HepG2 (cell line): Measurements from ENCODE around the gene COL27A1. TPM values are rescaled to one million over a fixed set of nuclear protein-coding genes. Genes with fewer than 3 reads are reported as not detected.

Experiments used
- ATAC-seq: fragments of 200-7000 bp; cut with Tn5 transposase; 3 replicates; pipeline ENCODE4 v1.9.1; 2020; ENCODE audit warnings: mild to moderate bottlenecking, moderate library complexity
- BruUV-seq: library from RNA; stranded (reverse); fragments of 400-500 nt; replicated peaks from 2 replicates; lab custom pipeline; 2021; lab: Mats Ljungman, UMichigan
- CTCF ChIA-PET: fragments of 300-600 bp; formaldehyde crosslinking; extraction: SDS; loops from one replicate; lab custom pipeline; 2021; ENCODE audit warnings: low total read pairs, inconsistent platforms, low intra/inter-chr PET ratio; lab: Yijun Ruan, JAX
- POLR2A ChIA-PET: fragments of 350-600 bp; sonication (Branson Sonifier 250); formaldehyde crosslinking; loops from one replicate; lab custom pipeline; 2020; ENCODE audit warnings: antibody characterized with exemption, inconsistent platforms; lab: Yijun Ruan, JAX
- DNase-seq: peaks from one replicate; pipeline ENCODE4 v3.0.0-alpha.2; 2015; ENCODE audit warnings: low spot score
- FAIRE-seq: peaks from 3 replicates; lab custom pipeline; 2011; peaks lifted over from hg19 to GRCh38; lab: Jason Lieb, UNC
- H2AFZ ChIP-seq: one replicate; pipeline ENCODE4 v1.6.1; 2011; ENCODE audit warnings: low read length, inconsistent platforms
- H3K27ac ChIP-seq: fragments of 300-600 bp; 3 replicates; pipeline ENCODE4 v1.8.0; 2011; ENCODE audit warnings: mixed run types, mild to moderate bottlenecking, mixed read lengths, low read length, inconsistent platforms; ENCODE audit not compliant: insufficient read depth; ENCODE audit errors: extremely low read length
- H3K27me3 ChIP-seq, 2 experiments: fragments of 200-600 bp in 1 of 2; 2 replicates in 1 of 2; 3 replicates in 1 of 2; pipeline versions ENCODE4 v1.6.0 to v1.8.0; 2011; ENCODE audit warnings: low read length in 2 of 2, mild to moderate bottlenecking in 2 of 2, moderate library complexity in 2 of 2, inconsistent platforms in 1 of 2; ENCODE audit not compliant: insufficient read depth in 2 of 2, control insufficient read depth in 1 of 2
- H3K36me3 ChIP-seq, 2 experiments: fragments of 200-600 bp in 1 of 2; replicated peaks in 1 of 2; 2 replicates in 1 of 2; 3 replicates in 1 of 2; pipeline versions ENCODE4 v1.5.1 to v1.8.0; 2011; ENCODE audit warnings: low read length in 2 of 2, inconsistent platforms in 1 of 2; ENCODE audit not compliant: insufficient read depth in 2 of 2, control insufficient read depth in 1 of 2
- H3K4me1 ChIP-seq: 2 replicates; pipeline ENCODE4 v1.5.1; 2012; ENCODE audit warnings: low read length, inconsistent platforms; ENCODE audit not compliant: insufficient read depth
- H3K4me2 ChIP-seq: 2 replicates; pipeline ENCODE4 v1.6.0; 2011; ENCODE audit warnings: low read depth, low read length, inconsistent platforms
- H3K4me3 ChIP-seq, 3 experiments: fragments of 200-600 bp in 1 of 3; sonication (generic), shearing (Covaris generic) in 1 of 3; replicated peaks in 1 of 3; 2 replicates each; pipeline ENCODE4 v1.5.1; 2011 to 2016; ENCODE audit warnings: low read length in 3 of 3, inconsistent platforms in 2 of 3, low read depth in 2 of 3, mild to moderate bottlenecking in 2 of 3, control low read depth in 1 of 3, mixed read lengths in 1 of 3; ENCODE audit not compliant: insufficient read depth in 1 of 3
- H3K79me2 ChIP-seq: one replicate; pipeline ENCODE4 v1.6.1; 2011; ENCODE audit warnings: low read length, inconsistent platforms; ENCODE audit not compliant: insufficient read depth
- H3K9ac ChIP-seq: 2 replicates; pipeline ENCODE4 v1.6.0; 2011; ENCODE audit warnings: mild to moderate bottlenecking, low read depth, low read length, inconsistent platforms; ENCODE audit not compliant: insufficient read depth
- H3K9me3 ChIP-seq: 2 replicates; pipeline ENCODE4 v1.5.1; 2012; ENCODE audit warnings: mild to moderate bottlenecking, low read length
- H4K20me1 ChIP-seq: 2 replicates; pipeline ENCODE4 v1.6.0; 2011; ENCODE audit warnings: inconsistent platforms, mild to moderate bottlenecking, low read length, moderate library complexity; ENCODE audit not compliant: insufficient read depth
- AGO2 ChIP-seq: fragments of 200-400 bp; formaldehyde crosslinking; optimal IDR thresholded peaks from 2 replicates; pipeline ENCODE3; 2017; ENCODE audit warnings: mild to moderate bottlenecking, low read depth, low read length, moderate library complexity
- ATF7 ChIP-seq, 2 experiments: fragments of 450-650 bp in 1 of 2; sonication (generic) in 1 of 2; formaldehyde crosslinking in 1 of 2; IDR thresholded peaks; 2 replicates each; pipeline versions ENCODE4 v1.4.0 to v1.6.1; 2016 to 2020; ENCODE audit warnings: antibody characterized with exemption in 1 of 2, mild to moderate bottlenecking in 1 of 2, missing genetic modification reagents in 1 of 2
- MAFF ChIP-seq: IDR thresholded peaks from 2 replicates; pipeline ENCODE4 v1.6.1; 2011; ENCODE audit warnings: low read depth, low read length, improper control_type of control experiment
- RBM22 ChIP-seq: fragments of 200-400 bp; formaldehyde crosslinking; optimal IDR thresholded peaks from 2 replicates; pipeline ENCODE3; 2017; ENCODE audit warnings: mild to moderate bottlenecking, low read length, moderate library complexity
- SKI ChIP-seq: fragments of 450-650 bp; IDR thresholded peaks from one replicate; pipeline ENCODE4 v1.6.1; 2018; ENCODE audit warnings: mild to moderate bottlenecking; ENCODE audit not compliant: partially characterized antibody
- SMAD3 ChIP-seq: sonication (generic); formaldehyde crosslinking; IDR thresholded peaks from 2 replicates; pipeline ENCODE4 v1.4.0; 2020; ENCODE audit warnings: missing genetic modification reagents
- TCF7 ChIP-seq: sonication (generic); IDR thresholded peaks from 2 replicates; pipeline ENCODE4 v1.6.1; 2016; ENCODE audit warnings: antibody characterized with exemption, low read depth
- ZNF180 ChIP-seq: sonication (generic); formaldehyde crosslinking; IDR thresholded peaks from 2 replicates; pipeline ENCODE4 v1.4.0; 2020; ENCODE audit warnings: low read depth, missing genetic modification reagents, borderline replicate concordance
- ZNF207 ChIP-seq: fragments of 450-650 bp; IDR thresholded peaks from 2 replicates; pipeline ENCODE4 v1.6.1; 2016; ENCODE audit warnings: antibody characterized with exemption, borderline replicate concordance
- ZNF383 ChIP-seq: sonication (generic); formaldehyde crosslinking; IDR thresholded peaks from 2 replicates; pipeline ENCODE4 v1.4.0; 2020; ENCODE audit warnings: missing genetic modification reagents, mild to moderate bottlenecking, borderline replicate concordance
- ZNF552 ChIP-seq: sonication (generic); formaldehyde crosslinking; IDR thresholded peaks from 2 replicates; pipeline ENCODE4 v1.9.0; 2022; ENCODE audit warnings: missing genetic modification reagents, mild to moderate bottlenecking, borderline replicate concordance
- ZNF557 ChIP-seq: sonication (generic); formaldehyde crosslinking; IDR thresholded peaks from 2 replicates; pipeline ENCODE4 v1.4.0; 2020; ENCODE audit warnings: missing genetic modification reagents
- ZNF768 ChIP-seq: sonication (generic); formaldehyde crosslinking; IDR thresholded peaks from 2 replicates; pipeline ENCODE4 v1.4.0; 2020; ENCODE audit warnings: missing genetic modification reagents
- WGBS: methylation state at CpG from one replicate; pipeline ENCODE4 v1.1.6; 2017; ENCODE audit warnings: low lambda C conversion rate; 5-methylcytosine and 5-hydroxymethylcytosine counted together
- in situ Hi-C: cut with HindIII; loops from 2 replicates; pipeline ENCODE4 v1.10.0; 2017; ENCODE audit warnings: low pct_unique_long_range_greater_than_20kb; ENCODE audit not compliant: extremely low pct_ligation_motif_present
- intact Hi-C: fragments of 100-400 bp; cut with micrococcal nuclease; formaldehyde crosslinking; loops from one replicate; pipeline ENCODE4 v1.10.0; 2022; ENCODE audit not compliant: unreplicated experiment
- polyA plus RNA-seq, 8 experiments: library from polyadenylated mRNA; depleted of rRNA in 3 of 8; stranded (reverse) in 7 of 8; unstranded in 1 of 8; fragments of >200 nt; fragmentation: Illumina TruSeq in 4 of 8; extraction: Trizol in 4 of 8; gene quantifications; 2 replicates each; pipeline versions ENCODE4 v1.2.1 to v1.2.3, GENCODE V29; 2011 to 2016; ENCODE audit warnings: low read depth in 4 of 8, missing spikeins in 1 of 8, mixed read lengths in 1 of 8; ENCODE audit not compliant: insufficient read depth in 1 of 8
- total RNA-seq, 5 experiments: library from RNA; depleted of rRNA; stranded (reverse); fragments of >200 nt; fragmentation: Illumina TruSeq; extraction: Trizol; gene quantifications; 2 replicates each; pipeline ENCODE4 v1.2.3, GENCODE V29; 2016; ENCODE audit warnings: low read depth in 1 of 5

Gene COL27A1
- total and polyA plus RNA-seq, 2 of the 13 experiments (the other 11 are each of a cell fraction or from before 2014, with no cell fraction given): 71.3 to 89.1 TPM

DNA sequence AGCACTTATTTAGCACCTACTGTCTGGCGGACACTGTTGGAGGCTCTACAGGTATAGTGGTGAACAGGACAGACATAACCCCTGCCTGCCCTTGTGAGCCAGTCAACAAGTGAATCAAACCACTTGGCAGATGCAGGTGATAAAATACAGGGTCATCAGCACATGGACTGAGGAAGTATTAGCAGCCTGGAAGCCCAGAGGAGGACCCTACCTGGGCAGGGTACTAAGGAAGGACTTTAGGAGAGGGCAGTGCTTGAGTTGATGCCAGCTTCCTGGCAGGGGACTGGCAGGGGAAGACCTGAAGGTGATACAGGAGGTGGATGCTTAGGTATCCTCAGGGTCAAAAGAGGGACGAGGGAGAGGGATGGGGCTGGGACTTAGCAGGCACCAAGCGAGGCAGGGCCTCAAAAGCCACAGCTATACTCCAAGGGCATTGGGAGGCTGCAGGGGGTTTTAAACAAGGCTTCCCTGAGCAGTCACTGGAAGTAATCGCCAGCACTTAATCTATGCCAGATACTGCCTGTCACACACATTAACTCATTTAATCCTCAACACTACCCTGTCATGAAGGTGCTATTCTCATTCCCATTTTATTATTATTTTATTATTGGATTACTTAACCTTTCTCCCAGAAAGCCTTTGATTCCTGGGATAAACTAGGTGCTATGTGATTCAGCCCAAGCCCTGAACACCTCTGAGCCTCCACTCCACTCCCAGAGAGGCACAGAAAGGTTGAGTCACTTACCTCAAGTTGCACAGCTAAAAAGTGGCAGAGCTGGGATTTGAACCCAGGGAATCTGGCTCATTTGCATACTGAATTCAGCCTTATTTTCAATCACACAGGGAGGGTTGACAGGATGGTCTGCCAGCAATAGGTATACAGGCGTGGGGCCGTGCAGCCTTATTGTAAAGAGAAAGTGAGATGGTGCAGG, 103.8 kb downstream of the COL27A1 start:
- CTCF ChIA-PET: no interaction called here
- FAIRE-seq (no peak), DNase-seq (no peak), ATAC-seq (no peak)
- H3K9ac ChIP-seq: no peak overlapping the region
- WGBS: 98% methylated on average over 6 of the region's 6 CpGs
- BruUV-seq: no TSS peak
- in situ Hi-C loops: no loop called here
- H4K20me1 ChIP-seq: no peaks in the 10 kb centered on the region
- POLR2A ChIA-PET: no interaction called here
- H3K79me2 ChIP-seq: no peaks in the 10 kb centered on the region
- H3K36me3 ChIP-seq: peaks cover 12 to 86% of the 10 kb centered on the region in 2 experiments
- TF ChIP-seq ZNF768 (CRISPR knock-in tag): peak; percentile 26; the same call in 1 of the 2 replicates
- no peak for TF ChIP-seq ZNF207
- TF ChIP-seq ZNF180: no peak
- H3K27me3 ChIP-seq: no peaks in the 10 kb centered on the region
- H3K27ac ChIP-seq: no peak overlapping the region
- H3K4me1 ChIP-seq: no peaks in the 10 kb centered on the region
- H2AFZ ChIP-seq: no peak overlapping the region
- no peak overlapping the region for H3K4me3 ChIP-seq
- intact Hi-C loops: no loop called here
- H3K4me2 ChIP-seq: no peak overlapping the region
- H3K9me3 ChIP-seq: no peaks in the 10 kb centered on the region

DNA sequence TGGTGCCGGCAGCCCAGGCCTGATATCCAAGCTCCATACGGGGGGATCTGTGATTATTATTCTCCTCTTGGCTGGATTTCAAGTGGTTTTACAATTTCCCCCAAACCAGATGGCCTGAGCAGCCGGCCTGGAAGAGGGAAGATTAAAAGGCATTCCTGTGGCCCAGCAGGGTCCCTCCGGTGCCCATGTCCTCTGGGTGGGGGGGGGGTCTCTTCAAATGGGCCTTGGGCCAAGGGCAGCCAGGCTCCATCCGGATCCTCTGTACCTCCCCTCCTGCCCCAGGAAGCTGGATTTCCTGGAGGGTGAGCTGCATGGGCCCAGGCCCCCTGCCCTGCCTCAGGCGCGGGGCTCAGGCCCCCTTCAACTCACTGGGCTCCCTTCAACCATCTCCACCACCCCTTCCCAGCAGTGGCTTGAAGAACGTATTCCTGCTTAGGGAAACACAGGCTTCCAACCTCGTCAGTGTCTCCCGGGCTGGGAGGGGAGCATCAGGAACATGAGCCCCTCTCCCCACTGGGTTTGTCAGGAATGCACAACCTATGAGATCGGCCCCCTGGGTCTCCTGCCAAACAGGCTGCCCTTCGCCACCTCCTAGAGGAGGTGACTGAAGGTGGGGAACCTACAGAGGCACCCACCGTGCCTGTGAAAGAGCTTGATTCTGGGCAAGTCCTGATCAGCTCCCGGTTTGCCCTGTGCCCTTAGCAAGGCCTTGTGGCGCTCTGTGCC, 104.6 kb downstream of the COL27A1 start:
- ChIA-PET CTCF (no interaction called here), POLR2A (no interaction called here)
- peaks cover 17 to 85% of the 10 kb centered on the region in 2 experiments for H3K36me3 ChIP-seq
- no peaks in the 10 kb centered on the region for H3K4me1 ChIP-seq
- TF ChIP-seq ZNF557 (CRISPR knock-in tag): no peak
- TF ChIP-seq TCF7: no peak
- no peak for TF ChIP-seq SMAD3 (CRISPR knock-in tag)
- peak; percentile 54 for TF ChIP-seq RBM22
- TF ChIP-seq MAFF: no peak
- TF ChIP-seq ATF7 (IDR thresholded peaks at IDR 0.05): no peak
- TF ChIP-seq ATF7 (CRISPR knock-in tag; IDR thresholded peaks at IDR 0.05): no peak
- no peak for TF ChIP-seq ZNF383 (CRISPR knock-in tag)
- no peak for TF ChIP-seq ZNF552 (CRISPR knock-in tag)
- peak; percentile 79 for TF ChIP-seq AGO2
- TF ChIP-seq SKI: no peak
- intact Hi-C loops: no loop called here
- ATAC-seq: no peak
- no peak for FAIRE-seq
- in situ Hi-C loops: no loop called here
- no peaks in the 10 kb centered on the region for H3K79me2 ChIP-seq
- WGBS: 96% methylated on average over 9 of the region's 15 CpGs
- no peaks in the 10 kb centered on the region for H3K27me3 ChIP-seq
- H4K20me1 ChIP-seq: no peaks in the 10 kb centered on the region
- no peak overlapping the region for H3K4me3 ChIP-seq
- no TSS peak for BruUV-seq
- H3K9me3 ChIP-seq: no peaks in the 10 kb centered on the region
- H3K9ac ChIP-seq: no peak overlapping the region
- no peak overlapping the region for H2AFZ ChIP-seq
- no peak overlapping the region for H3K4me2 ChIP-seq
- no peak for DNase-seq
- H3K27ac ChIP-seq: no peak overlapping the region
